H9 (cell line): ENCODE results near the gene NOS1AP. TPM values are rescaled to one million over a fixed set of nuclear protein-coding genes. Genes with fewer than 3 reads are reported as not detected.

Experiments used
- DNase-seq: peaks from one replicate; pipeline ENCODE4 v3.0.0-alpha.2; 2017
- H2AFZ ChIP-seq: one replicate; pipeline ENCODE4 v1.6.1; 2013; ENCODE audit warnings: mild to moderate bottlenecking, low read length, control low read depth, moderate library complexity
- H2AK5ac ChIP-seq: 2 replicates; pipeline ENCODE4 v1.6.1; 2013; ENCODE audit warnings: low read length, control low read depth, mixed read lengths; ENCODE audit not compliant: insufficient read length
- H2BK120ac ChIP-seq: one replicate; pipeline ENCODE4 v1.6.1; 2013; ENCODE audit warnings: low read depth, mild to moderate bottlenecking, low read length, control low read depth, inconsistent platforms; ENCODE audit not compliant: poor library complexity, severe bottlenecking
- H2BK12ac ChIP-seq: 2 replicates; pipeline ENCODE4 v1.6.1; 2013; ENCODE audit warnings: low read length, control low read depth, mixed read lengths, low read depth; ENCODE audit not compliant: insufficient read length
- H2BK15ac ChIP-seq: 2 replicates; pipeline ENCODE4 v1.6.1; 2013; ENCODE audit warnings: low read depth, low read length, control low read depth
- H2BK20ac ChIP-seq: one replicate; pipeline ENCODE4 v1.6.1; 2013; ENCODE audit warnings: low read depth, mild to moderate bottlenecking, low read length, control low read depth, inconsistent platforms; ENCODE audit not compliant: poor library complexity, severe bottlenecking
- H2BK5ac ChIP-seq: 2 replicates; pipeline ENCODE4 v1.6.1; 2013; ENCODE audit warnings: low read length, control low read depth, mixed read lengths; ENCODE audit not compliant: insufficient read length
- H3K14ac ChIP-seq: 2 replicates; pipeline ENCODE4 v1.6.1; 2013; ENCODE audit warnings: low read length, control low read depth; ENCODE audit not compliant: insufficient read depth
- H3K18ac ChIP-seq: 2 replicates; pipeline ENCODE4 v1.6.1; 2013; ENCODE audit warnings: low read depth, mild to moderate bottlenecking, mixed read lengths, low read length, control low read depth; ENCODE audit not compliant: insufficient read length
- H3K23ac ChIP-seq: 2 replicates; pipeline ENCODE4 v1.6.1; 2013; ENCODE audit warnings: low read length, control low read depth, mixed read lengths, low read depth; ENCODE audit not compliant: insufficient read length
- H3K23me2 ChIP-seq: 2 replicates; pipeline ENCODE4 v1.6.1; 2013; ENCODE audit warnings: low read depth, mild to moderate bottlenecking, mixed read lengths, low read length, control low read depth; ENCODE audit not compliant: insufficient read length, poor library complexity, severe bottlenecking
- H3K27ac ChIP-seq: 2 replicates; pipeline ENCODE4 v1.5.1; 2013; ENCODE audit warnings: low read length, control low read depth, mixed read lengths, low read depth; ENCODE audit not compliant: insufficient read length
- H3K27me3 ChIP-seq: 2 replicates; pipeline ENCODE4 v1.6.1; 2013; ENCODE audit warnings: low read length, control low read depth, inconsistent platforms; ENCODE audit not compliant: insufficient read depth
- H3K4ac ChIP-seq: 2 replicates; pipeline ENCODE4 v1.6.1; 2013; ENCODE audit warnings: low read depth, mild to moderate bottlenecking, control low read depth, inconsistent platforms, low read length, moderate library complexity
- H3K4me1 ChIP-seq: 2 replicates; pipeline ENCODE4 v1.6.1; 2013; ENCODE audit warnings: low read length, control low read depth, inconsistent platforms; ENCODE audit not compliant: insufficient read depth
- H3K4me2 ChIP-seq: 2 replicates; pipeline ENCODE4 v1.6.1; 2013; ENCODE audit warnings: low read length, control low read depth, mixed read lengths; ENCODE audit not compliant: insufficient read length, insufficient read depth
- H3K56ac ChIP-seq: 2 replicates; pipeline ENCODE4 v1.6.1; 2013; ENCODE audit warnings: low read depth, mild to moderate bottlenecking, mixed read lengths, low read length, control low read depth; ENCODE audit not compliant: insufficient read length
- H3K79me1 ChIP-seq: 2 replicates; pipeline ENCODE4 v1.6.1; 2013; ENCODE audit warnings: low read depth, mild to moderate bottlenecking, moderate library complexity, low read length, control low read depth, inconsistent platforms; ENCODE audit not compliant: insufficient read depth, poor library complexity, severe bottlenecking
- H3K79me2 ChIP-seq: 2 replicates; pipeline ENCODE4 v1.6.1; 2013; ENCODE audit warnings: low read length, control low read depth, inconsistent platforms; ENCODE audit not compliant: insufficient read depth
- H3K9ac ChIP-seq: 2 replicates; pipeline ENCODE4 v1.6.1; 2013; ENCODE audit warnings: low read length, control low read depth, mixed read lengths; ENCODE audit not compliant: insufficient read length; ENCODE audit errors: extremely low read depth
- H3K9me3 ChIP-seq: one replicate; pipeline ENCODE4 v1.6.1; 2013; ENCODE audit warnings: low read depth, low read length, inconsistent platforms; ENCODE audit not compliant: control insufficient read depth
- H3T11ph ChIP-seq: one replicate; pipeline ENCODE4 v1.6.1; 2013; ENCODE audit warnings: mild to moderate bottlenecking, low read length, control low read depth, inconsistent platforms
- H4K20me1 ChIP-seq: one replicate; pipeline ENCODE4 v1.6.1; 2013; ENCODE audit not compliant: control insufficient read depth, insufficient read length, insufficient read depth
- H4K5ac ChIP-seq: 2 replicates; pipeline ENCODE4 v1.6.1; 2013; ENCODE audit warnings: low read depth, mild to moderate bottlenecking, mixed read lengths, low read length, control low read depth; ENCODE audit not compliant: insufficient read length
- H4K8ac ChIP-seq: replicated peaks from 2 replicates; pipeline ENCODE4 v1.6.1; 2013; ENCODE audit warnings: low read length, control low read depth, mixed read lengths, low read depth; ENCODE audit not compliant: insufficient read length
- H4K91ac ChIP-seq: 2 replicates; pipeline ENCODE4 v1.6.1; 2013; ENCODE audit warnings: low read depth, mild to moderate bottlenecking, moderate library complexity, mixed read lengths, low read length, control low read depth; ENCODE audit not compliant: insufficient read length
- H3K27ac Mint-ChIP-seq, 3 experiments: 2 replicates in 2 of 3; 3 replicates in 1 of 3; pipeline ENCODE4 v1.8.0; 2020 to 2021; ENCODE audit warnings: mixed read lengths in 3 of 3, mild to moderate bottlenecking in 1 of 3, moderate library complexity in 1 of 3
- H3K27me3 Mint-ChIP-seq: 2 replicates; pipeline ENCODE4 v1.8.0; 2021; ENCODE audit warnings: low read depth, mild to moderate bottlenecking, moderate library complexity, mixed read lengths
- H3K36me3 Mint-ChIP-seq, 3 experiments: 2 replicates in 2 of 3; 3 replicates in 1 of 3; pipeline ENCODE4 v1.8.0; 2020 to 2021; ENCODE audit warnings: low read depth in 3 of 3, mixed read lengths in 3 of 3; ENCODE audit not compliant: insufficient read depth in 1 of 3
- H3K4me1 Mint-ChIP-seq, 2 experiments: 2 replicates each; pipeline ENCODE4 v1.8.0; 2020; ENCODE audit warnings: mixed read lengths in 2 of 2
- H3K4me3 Mint-ChIP-seq, 2 experiments: 2 replicates in 1 of 2; 3 replicates in 1 of 2; pipeline ENCODE4 v1.8.0; 2020 to 2021; ENCODE audit warnings: mild to moderate bottlenecking in 2 of 2, mixed read lengths in 2 of 2, moderate library complexity in 1 of 2
- H3K9me3 Mint-ChIP-seq, 2 experiments: 2 replicates in 1 of 2; 3 replicates in 1 of 2; pipeline ENCODE4 v1.8.0; 2020; ENCODE audit warnings: mild to moderate bottlenecking in 2 of 2, mixed read lengths in 2 of 2, moderate library complexity in 1 of 2
- WGBS: extraction: QIAGEN DNeasy Blood & Tissue Kit; methylation state at CpG from one replicate; pipeline ENCODE4 v1.1.7; 2013; ENCODE audit warnings: missing lambda C conversion rate, low lambda C conversion rate, mixed read lengths; ENCODE audit not compliant: insufficient read length; ENCODE audit errors: extremely low coverage; 5-methylcytosine and 5-hydroxymethylcytosine counted together
- total RNA-seq: library from RNA; stranded (reverse); gene quantifications from 2 replicates; pipeline ENCODE4 v1.2.1, GENCODE V29; 2021
- TF ChIP-seq, protein P1 (sequence below): fragments of 200-600 bp; sonication (generic); conservative IDR thresholded peaks from 3 replicates; pipeline ENCODE4 v1.8.0; 2021; ENCODE audit warnings: antibody characterized with exemption, mild to moderate bottlenecking

The NOS1AP gene
- total RNA-seq, 1 experiment from 2014 or later = 8.4 TPM

DNA sequence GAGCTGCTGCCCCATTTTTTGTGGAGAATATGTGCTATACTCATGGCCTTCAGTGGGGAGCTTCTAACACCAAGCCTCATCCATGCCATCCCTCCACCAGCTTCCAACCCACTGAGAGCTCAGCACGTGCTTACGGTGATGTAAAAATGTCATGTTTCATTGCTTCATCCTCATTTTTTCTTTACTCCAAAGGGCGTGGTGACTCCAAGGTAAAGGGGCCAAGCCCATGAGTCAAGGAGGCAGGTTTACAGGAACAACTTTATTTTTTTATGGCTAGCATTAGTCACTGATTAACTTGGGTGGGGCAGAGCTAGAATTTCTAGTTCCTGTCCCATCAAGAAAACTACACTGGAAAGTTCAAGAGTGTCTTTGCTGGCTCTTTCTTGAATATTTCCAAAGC, 311.9 kb downstream of the NOS1AP start, which contains the start of gene C1orf226:
Gene C1orf226 (plus strand): TSS at position 346 of the 400 bp plus-strand sequence. CDS start 174 bp downstream, outside the sequence.
- H3K4me2 ChIP-seq = no peak within 1 kb of the TSS
- H4K5ac ChIP-seq = no peak within 1 kb of the TSS
- TF ChIP-seq, protein P1, sequence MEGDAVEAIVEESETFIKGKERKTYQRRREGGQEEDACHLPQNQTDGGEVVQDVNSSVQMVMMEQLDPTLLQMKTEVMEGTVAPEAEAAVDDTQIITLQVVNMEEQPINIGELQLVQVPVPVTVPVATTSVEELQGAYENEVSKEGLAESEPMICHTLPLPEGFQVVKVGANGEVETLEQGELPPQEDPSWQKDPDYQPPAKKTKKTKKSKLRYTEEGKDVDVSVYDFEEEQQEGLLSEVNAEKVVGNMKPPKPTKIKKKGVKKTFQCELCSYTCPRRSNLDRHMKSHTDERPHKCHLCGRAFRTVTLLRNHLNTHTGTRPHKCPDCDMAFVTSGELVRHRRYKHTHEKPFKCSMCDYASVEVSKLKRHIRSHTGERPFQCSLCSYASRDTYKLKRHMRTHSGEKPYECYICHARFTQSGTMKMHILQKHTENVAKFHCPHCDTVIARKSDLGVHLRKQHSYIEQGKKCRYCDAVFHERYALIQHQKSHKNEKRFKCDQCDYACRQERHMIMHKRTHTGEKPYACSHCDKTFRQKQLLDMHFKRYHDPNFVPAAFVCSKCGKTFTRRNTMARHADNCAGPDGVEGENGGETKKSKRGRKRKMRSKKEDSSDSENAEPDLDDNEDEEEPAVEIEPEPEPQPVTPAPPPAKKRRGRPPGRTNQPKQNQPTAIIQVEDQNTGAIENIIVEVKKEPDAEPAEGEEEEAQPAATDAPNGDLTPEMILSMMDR = no peak
- no peaks in the 10 kb centered on the region for H3K9me3 ChIP-seq
- Mint-ChIP-seq H3K4me1 (peaks cover 9 to 13% of the 10 kb centered on the region in 2 experiments), H3K4me3 (no peak within 1 kb of the TSS), H3K36me3 (peaks cover 8 to 23% (median 18%) of the 10 kb centered on the region in 3 experiments; a peak in 6 of 7 replicates), H3K27ac (no peak within 1 kb of the TSS; a peak in 1 of 7 replicates), H3K9me3 (no peaks in the 10 kb centered on the region), H3K27me3 (no peaks in the 10 kb centered on the region; the same call in 1 of the 2 replicates)
- DNase-seq = no peak
- H2BK15ac ChIP-seq = no peak within 1 kb of the TSS
- no CpG with 5 or more reads among the region's 3 CpGs for WGBS
- H3K79me1 ChIP-seq = no peaks in the 10 kb centered on the region
- H3K23me2 ChIP-seq = no peaks in the 10 kb centered on the region
- no peak within 1 kb of the TSS for H2AFZ ChIP-seq
- H2BK20ac ChIP-seq = no peak within 1 kb of the TSS
- no peak within 1 kb of the TSS for H3K27ac ChIP-seq
- H3K18ac ChIP-seq = no peak within 1 kb of the TSS
- H3K23ac ChIP-seq = no peak within 1 kb of the TSS
- no peak within 1 kb of the TSS for H3K56ac ChIP-seq
- H3K4ac ChIP-seq = no peak within 1 kb of the TSS
- H3K14ac ChIP-seq = no peak within 1 kb of the TSS
- H2BK5ac ChIP-seq = no peak within 1 kb of the TSS
- H3K4me1 ChIP-seq = no peaks in the 10 kb centered on the region
- H2BK12ac ChIP-seq = no peak within 1 kb of the TSS
- H4K20me1 ChIP-seq = no peaks in the 10 kb centered on the region
- H3K27me3 ChIP-seq = no peaks in the 10 kb centered on the region
- no peaks in the 10 kb centered on the region for H3K79me2 ChIP-seq
- no peak within 1 kb of the TSS for H4K8ac ChIP-seq
- H3K9ac ChIP-seq = no peak within 1 kb of the TSS
- no peak within 1 kb of the TSS for H2AK5ac ChIP-seq
- H4K91ac ChIP-seq = no peak within 1 kb of the TSS
- H3T11ph ChIP-seq = no peak within 1 kb of the TSS
- H2BK120ac ChIP-seq = no peak within 1 kb of the TSS
